GM12872 (cell line): ENCODE results near the gene SHB.

Experiments
- CTCF ChIP-seq: IDR thresholded peaks from 3 replicates; pipeline ENCODE4 v1.5.1; 2011; ENCODE audit warnings: low read depth, mild to moderate bottlenecking, low read length, moderate library complexity; ENCODE audit not compliant: insufficient read depth

The SHB gene

DNA sequence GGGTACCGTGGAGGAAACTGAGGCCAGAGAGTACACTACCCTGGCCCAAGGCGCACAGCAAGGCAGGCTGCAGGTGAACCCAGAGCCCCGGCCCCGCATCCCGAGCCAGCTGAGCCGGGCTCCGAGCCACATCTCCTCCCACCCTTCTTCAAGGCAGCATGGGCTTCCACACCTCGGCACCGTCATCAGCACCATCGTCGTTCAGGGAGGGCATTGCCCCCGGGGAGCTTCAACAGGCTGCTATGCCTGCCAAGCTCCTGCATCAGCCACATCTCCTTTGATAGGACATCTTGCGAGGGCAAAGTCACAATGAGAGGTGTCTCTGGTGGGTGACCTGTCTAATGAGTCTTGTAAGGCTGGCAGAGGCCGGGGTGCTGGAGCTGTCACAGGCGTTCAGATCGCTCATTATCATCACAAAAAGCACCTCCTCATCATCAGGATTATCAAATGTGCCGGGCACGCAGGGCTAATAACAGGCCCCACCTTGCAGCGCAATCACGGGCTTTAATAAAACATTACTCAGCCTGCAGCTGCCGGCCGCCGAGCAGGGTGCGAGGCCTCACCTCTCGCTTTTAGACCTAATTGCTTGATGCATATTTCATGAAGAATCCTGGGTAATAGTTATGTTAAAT, 145.1 kb downstream of the SHB start:
- no peak for TF ChIP-seq CTCF

- TF ChIP-seq CTCF = no peak
Observed at GRCh38 chr9:37923118-37923795, 145.8 kb downstream of the SHB start.

DNA sequence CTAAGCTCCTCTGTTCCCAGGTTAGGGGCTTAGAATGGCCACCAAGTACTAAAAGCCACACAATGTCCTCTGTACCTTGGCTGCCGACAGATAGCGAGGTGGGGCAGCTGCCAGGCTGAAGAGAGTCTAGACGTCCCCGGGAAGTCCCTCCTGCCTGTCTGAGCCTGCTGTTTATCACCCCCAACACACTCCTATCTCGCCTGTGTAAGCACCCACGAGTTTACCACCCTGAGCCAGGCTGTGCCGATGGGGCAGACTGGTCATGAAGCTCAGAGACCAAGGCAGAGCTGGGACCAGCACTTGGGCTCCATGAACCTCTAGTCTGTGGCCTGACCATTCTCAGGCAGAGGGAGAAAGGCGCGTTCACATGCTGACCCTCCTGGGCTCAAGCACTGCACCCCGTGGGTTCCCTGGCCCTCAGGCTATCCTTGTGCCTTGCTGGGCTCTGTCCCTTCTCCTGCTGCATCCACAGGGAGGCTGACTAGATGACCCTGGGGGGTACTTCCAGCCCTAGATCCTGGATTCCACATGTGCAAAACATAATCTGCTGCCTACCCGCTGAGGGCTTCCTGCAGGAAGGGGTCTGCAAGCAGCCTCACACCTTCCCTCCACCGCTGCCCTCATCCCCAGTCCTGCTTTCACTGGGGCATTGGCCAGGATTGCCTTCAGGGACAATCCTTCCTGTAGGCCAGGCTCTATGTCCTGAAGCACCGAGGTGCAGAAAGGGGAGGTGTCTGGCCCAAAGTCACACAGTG, 146.5 kb downstream of the SHB start:
- TF ChIP-seq CTCF = no peak

GRCh38 chr9:37921546-37922300, 147.3 kb downstream of the SHB start:
- no peak for TF ChIP-seq CTCF

GRCh38 chr9:37921168-37921510, 147.9 kb downstream of the SHB start:
- no peak for TF ChIP-seq CTCF

DNA sequence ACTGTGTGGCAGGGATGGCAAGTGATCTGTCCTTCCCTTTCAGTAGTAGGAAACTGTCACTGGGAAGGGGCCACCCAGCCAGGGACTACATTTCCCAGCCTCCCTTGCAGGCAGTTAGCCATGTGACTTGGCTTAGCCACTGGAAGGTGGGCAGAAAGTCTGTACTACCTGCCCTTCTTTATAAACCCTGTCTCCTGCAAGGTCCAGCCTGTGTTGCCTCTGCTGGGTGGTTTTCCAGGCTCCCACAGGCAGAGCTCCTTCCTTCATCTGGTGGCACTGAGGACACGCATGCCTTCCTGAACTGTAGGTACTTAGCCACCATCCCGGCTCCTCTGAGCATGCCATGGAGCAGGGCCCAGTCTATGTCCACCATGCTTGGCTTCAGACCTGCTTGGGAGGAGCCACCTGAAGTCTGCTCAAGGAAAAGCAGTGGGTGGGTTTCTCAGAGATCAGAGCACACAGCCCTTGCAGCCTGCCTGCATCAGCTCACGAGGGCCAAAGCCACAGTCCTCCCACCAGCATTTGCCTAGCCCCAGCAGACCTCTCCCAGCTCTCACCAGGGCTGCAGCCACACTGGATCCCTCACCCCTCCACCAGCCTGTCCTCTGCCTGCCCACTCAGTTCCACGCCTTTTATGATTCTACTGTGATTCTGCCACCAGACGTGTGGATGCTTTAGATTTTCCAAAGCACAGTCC, 148.4 kb downstream of the SHB start:
- no peak for TF ChIP-seq CTCF
